ENCODE data around the gene GPC5.
"Not testable (repeated sequence)": the region's sequence is repeated elsewhere in the genome, so short reads cannot be mapped to it uniquely, and the experiment has no call there.

GPC5 gene

DNA sequence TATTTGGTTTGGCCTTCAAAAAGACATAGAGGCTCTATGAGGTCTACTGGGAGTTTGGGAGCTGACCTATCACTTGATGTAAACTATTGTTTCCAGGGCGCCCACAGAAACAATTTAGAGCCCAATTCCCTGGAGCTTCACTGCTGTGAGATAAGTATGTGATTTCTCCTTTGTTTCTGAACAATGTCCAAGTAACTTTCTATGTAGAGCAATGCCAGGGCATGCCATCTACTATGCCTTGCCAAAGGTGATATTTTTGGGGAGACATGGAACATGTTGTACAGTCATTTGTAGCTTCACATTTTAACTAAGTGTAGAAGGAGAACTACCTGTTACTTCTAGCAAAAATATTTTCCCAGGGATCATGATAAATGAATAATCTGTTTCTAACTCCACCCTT is 872.6 kb downstream of the GPC5 start:
- no peak for DNase-seq (ENCODE audit: low spot score)

DNA sequence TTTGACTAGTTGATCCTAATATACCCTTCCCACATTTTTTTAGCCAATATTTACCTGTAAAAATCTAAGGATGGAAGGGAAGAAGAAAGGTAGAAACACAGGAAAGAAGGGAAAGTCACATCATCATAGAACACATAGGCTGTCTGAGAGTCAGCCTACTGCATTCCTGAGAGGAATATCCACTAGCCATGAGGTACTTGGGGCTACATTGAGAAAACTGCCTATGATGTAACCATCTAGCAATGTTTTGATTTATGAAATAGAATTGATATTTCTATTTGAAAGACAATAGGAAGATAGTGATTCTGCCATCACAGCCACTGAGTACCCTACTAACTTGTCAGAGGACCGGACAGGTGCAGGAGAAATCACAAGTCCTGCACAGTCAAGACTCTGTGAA is 873.8 kb downstream of the GPC5 start:
- no peak for DNase-seq (ENCODE audit: low spot score)

DNA sequence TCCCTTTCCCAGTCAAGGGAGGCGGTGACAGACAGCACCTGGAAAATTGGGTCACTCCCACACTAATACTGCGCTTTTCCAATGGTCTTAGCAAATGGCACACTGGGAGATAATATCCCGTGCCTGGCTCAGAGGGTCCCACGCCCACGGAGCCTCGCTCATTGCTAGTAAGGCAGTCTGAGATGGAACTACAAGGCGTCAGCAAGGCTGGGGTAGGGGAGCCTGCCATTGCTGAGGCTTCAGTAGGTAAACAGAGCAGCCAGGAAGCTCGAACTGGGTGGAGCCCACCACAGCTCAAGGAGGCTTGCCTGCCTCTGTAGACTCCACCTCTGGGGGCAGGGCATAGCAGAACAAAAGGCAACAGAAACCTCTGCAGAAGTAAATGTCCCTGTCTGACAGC is 882.6 kb downstream of the GPC5 start:
- DNase-seq (ENCODE audit: low spot score): not testable (repeated sequence)

DNA sequence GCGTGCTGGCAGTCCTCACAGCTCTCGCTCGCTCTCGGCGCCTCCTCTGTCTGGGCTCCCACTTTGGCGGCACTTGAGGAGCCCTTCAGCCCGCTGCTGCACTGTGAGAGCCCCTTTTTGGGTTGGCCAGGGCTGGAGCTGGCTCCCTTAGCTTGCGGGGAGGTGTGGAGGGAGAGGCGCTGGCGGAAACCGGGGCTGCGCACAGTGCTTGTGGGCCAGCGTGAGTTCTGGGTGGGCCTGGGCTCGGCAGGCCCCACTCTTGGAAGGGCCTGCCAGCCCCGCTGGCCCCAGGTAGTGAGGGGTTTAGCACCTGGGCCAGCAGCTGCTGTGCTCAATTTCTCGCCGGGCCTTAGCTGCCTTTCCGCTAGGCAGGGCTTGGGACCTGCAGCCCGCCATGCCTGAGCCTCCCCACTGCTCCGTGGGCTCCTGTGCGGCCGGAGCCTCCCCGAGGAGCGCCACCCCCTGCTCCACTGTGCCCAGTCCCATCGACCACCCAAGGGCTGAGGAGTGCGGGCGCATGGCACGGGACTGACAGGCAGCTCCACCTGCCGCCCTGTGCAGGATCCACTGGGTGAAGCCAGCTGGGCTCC is 892.4 kb downstream of the GPC5 start:
- not testable (repeated sequence) for DNase-seq (ENCODE audit: low spot score)

DNA sequence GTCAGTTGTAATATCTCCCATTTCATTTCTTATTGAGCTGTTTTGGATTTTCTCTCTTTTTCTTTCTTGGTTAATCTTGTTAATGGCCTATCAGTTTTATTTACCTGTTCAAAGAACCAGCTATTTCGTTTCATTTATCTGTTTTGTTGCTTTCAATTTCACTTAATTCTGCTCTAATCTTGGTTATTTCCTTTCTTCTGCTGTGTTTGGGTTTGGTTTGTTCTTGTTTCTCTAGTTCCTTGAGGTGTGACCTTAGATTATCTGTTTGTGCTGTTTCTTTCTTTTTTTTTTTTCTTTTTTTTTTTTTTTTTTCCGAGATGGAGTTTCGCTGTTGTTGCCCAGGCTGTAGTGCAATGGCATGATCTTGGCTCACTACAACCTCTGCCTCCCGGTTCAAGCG is 896.1 kb downstream of the GPC5 start:
- not testable (repeated sequence) for DNase-seq (ENCODE audit: low spot score)

DNA sequence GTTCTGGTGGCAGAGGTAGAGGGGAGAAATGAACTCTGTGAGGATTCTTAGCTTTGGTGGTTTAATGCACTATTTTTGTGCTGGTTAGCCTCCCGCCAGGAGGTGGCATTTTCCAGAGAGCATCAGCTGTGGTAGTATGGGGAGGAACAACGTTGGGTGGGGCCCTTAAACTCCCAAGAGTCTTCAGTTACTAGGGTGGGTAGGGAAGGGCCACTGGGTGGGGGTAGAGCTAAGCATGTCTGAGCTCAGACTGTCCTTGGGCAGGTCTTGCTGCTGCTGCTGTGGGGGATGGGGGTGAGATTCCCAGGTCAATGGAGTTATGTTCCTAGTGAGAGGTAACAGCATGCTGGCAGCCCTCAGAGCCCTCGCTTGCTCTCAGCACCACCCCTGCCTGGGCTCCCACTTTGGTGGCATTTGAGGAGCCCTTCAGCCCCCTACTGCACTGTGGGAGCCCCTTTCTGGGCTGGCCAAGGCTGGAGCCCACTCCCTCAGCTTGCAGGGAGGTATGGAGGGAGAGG is 897.8 kb downstream of the GPC5 start:
- not testable (repeated sequence) for DNase-seq (ENCODE audit: low spot score)

DNA sequence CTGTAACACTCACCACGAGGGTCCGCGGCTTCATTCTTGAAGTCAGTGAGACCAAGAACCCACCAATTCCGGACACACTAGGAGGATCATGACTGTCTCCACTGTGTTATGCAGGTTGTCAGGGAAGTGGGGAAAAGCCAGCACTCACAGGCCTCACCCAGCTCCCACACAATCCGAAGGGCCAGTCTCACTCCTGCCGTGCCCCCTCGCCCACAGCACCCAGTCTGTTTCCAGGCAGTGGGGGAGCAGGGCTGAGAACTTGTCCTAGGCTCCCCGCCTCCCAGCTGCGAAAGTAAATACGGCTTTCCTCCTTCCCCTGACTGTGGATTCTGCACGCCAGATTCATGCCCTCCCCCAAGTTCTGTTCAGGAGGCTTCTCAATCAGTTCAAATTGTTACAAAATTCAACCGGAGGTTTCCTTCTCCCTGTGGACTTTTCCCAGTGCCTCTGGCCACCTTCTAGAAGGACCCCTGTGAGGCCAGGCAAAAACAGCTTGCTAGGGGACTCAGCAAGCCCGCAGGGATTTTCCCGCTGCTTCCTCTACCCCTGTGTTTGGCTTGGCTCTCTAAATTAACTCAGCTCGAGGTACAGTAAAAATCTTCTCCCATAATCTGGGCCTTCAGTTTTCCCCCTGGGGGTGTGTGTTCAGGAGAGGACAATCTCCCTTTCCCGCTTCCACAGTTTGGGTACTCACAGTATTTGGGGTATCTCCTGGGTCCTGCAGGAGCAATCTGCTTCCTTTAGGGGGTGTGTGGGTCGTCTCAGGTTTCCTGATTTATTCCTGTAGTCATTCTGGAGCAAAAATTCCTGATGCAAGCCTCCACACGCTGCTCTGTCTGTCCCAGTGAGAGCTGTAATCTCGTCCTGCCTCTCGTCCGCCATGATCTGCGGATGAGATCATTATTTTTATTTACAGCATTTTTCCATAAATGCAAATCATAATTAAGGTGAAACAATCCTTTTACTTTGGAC is 899.8 kb downstream of the GPC5 start:
- no peak for DNase-seq (ENCODE audit: low spot score)

DNA sequence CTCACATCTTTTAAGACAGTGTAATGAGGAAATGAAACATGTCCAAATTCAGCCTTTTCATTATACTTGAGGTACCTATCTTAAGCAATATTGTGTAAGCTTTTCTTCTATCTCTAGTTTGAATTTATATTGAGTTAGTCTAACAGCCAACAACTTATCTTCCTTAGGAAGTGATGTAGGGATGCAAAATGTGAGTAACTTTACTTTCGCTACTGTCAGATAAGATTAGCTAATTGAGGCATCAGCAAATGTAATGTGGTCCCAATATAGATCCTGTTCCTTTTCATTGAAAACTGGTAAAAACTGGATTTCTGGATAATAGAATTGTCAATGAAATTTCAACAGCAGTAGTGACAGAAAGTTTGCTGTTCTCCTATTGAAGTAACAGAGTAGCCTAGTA is 902.2 kb downstream of the GPC5 start:
- DNase-seq (ENCODE audit: low spot score): no peak

DNA sequence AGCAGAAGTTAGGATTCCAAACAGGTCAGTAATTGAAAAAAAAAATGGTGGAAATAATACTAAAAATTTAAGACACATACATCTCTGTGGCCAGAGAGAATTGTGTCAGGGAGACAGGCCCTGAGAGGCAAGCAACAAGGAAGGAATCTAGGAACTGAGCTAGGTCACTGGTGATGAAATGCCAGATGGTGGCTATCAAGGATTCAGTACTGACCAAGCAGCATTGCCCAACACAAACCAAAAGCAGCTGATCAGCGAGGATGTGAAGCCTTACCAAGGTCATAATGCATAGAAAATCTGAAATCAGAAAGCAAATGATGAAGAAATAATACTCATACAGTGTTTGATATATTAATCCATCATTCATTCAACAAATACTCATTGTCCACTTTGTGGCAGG is 905.0 kb downstream of the GPC5 start:
- DNase-seq (ENCODE audit: low spot score): no peak

DNA sequence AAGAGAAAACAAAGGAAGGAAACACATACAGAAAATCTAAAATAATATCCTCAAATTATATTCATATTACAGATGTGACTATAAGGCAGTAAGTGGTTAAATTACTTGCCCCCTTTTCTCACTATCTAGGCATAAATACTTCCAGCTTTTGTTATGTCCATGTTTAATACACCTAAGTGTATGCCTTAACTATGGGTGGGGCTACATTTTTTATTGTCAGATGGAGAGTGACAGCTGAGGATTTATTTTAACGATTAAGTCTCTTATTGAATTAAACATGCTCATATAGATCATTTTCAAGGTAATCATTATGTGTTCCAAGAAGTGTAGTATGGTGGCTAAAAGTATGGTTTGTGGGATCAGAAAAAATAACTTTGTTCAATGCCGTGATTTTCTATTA is 909.3 kb downstream of the GPC5 start:
- DNase-seq (ENCODE audit: low spot score): no peak

DNA sequence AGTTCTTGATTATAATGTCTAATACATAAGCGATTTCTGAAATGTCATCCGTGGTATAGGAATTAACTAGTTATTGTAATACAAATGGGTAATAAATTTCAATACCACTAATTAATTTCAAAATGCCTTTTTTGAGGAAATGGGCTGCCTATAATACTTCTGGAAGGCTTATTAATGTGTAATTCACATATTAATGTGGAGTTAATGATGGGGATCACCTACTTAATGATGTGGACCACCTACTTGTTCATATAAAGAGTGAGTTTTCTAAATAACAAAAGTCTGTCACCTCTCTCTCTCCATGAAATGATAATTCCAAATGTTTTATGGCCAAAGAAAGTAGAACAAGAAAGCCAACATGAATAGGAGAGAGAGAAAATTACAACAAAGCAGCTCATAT is 914.4 kb downstream of the GPC5 start:
- DNase-seq (ENCODE audit: low spot score): no peak

DNA sequence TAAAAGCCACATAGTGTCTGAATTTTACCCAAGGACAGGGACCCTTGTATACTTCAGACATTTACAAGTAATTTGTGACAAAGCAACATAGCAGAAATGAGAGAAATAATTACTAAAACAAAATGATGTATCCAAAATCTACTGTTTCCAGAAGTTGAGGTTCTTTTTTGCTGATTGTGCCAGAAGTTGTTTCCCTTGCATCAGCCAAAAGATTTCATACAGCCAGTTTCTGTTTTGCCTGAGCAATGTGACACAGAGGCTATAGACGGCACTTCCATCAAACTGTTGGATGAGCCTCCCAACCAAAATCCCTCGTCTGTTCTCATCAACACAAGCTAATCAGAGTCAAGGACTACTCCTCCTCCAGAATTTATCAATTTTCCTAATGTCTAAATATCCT is 915.0 kb downstream of the GPC5 start:
- no peak for DNase-seq (ENCODE audit: low spot score)

DNA sequence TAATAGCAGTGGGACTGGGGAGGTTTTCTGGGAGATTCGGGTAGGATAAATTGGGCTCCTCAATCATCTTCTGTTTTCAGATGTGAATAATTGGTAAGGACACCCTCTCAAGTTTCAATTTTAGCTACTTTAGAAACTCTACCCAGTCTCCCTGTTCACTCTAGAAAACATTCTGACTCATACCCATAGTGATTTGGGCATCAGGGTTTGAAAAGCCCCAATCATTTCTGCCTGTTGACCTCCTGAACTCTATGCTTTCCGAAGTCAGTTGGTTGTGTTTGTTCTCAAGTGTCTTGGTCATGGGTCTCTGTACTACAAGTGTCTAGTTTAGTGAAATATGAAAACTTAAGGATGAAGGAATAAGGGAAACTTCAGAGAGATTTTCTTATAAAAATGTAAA is 916.8 kb downstream of the GPC5 start:
- no peak for DNase-seq (ENCODE audit: low spot score)

DNA sequence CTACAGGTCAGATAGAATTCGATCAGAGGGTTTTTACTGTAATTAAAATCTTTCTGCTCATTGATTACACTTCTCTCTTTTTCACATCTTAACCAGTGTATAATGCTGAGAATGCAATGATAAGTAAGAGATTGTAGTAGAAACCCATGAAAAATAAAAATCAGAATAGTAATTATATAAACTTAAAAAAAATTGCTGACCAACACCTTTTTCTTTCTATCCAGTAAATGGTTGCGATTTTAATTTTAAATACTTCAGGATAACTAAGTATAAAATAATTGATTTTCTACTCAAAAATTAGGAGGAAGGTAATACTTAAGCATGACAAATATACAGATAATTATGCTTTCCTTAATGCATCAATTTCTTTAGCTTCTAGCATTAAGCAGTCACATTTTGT is 917.6 kb downstream of the GPC5 start:
- DNase-seq (ENCODE audit: low spot score): no peak

DNA sequence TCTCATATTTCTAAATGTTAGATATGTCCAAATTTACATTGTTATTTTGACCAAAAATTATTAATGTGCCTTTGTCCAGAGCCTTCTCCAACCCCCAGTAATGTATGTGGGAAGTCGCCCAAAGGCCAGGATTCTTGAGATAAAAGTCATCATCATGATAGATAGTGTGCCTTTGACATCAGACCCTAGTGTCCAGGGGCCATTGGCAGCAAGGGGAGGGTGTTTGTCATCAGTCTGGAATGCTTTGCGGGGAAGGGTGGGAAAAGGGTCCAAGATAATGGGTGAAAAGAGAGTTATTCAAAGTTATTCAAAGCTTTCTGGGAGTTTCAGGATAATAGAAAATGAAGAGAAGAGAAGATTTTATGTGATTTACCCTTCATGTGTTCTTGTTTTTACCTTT is 918.6 kb downstream of the GPC5 start:
- no peak for DNase-seq (ENCODE audit: low spot score)

DNA sequence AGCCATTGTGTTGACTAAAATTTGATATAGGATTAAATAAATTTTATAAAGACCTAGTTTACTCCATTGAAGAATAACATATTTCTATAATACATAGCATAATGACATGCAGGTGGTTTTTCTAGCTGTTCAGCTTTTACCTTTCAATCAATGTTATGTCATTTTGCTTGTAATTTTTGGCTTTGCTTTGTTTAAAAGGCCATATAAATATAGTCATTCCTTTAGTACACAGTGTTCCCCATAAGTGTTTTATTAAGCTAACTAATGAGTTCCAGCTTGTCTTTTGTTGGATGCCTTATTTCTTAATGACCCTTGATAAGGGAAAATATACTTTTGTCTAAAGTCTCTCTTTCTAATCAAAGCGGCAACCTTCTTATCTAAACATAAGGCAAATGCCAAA is 921.9 kb downstream of the GPC5 start:
- no peak for DNase-seq (ENCODE audit: low spot score)

DNA sequence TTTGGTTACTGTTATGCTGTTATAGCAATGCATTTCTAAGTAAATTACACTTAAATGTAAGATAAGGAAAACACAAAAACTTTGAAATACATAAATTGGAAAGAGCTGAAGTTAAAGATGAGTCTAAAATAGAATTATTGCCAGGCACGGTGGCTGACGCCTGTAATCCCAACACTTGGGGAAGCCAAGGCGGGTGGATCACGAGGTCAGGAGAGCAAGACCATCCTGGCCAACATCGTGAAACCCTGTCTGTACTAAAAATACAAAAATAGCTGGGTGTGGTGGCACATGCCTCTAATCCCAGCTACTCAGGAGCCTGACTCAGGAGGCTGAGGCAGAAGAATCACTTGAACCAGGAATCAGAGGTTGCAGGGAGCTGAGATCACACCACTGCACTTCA is 922.8 kb downstream of the GPC5 start:
- DNase-seq (ENCODE audit: low spot score): no peak

DNA sequence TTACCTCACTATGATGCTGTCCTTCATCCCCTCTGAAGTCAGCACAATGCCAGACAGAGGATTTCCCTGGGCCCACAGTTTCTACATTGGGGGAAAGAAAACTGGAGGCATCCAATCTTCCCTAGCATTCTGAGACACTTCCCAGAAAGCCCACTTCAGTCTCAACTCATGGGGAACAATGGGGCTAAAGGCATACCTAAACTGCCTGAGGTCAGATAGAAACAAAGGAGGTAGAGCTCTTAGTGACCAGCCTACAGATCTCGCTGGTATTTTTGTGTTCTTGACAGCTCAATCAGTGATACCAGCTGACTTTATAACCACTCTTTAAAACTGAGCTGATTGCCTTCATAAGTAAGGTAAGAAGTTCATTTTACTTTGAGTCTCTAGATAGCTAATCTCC is 947.2 kb downstream of the GPC5 start:
- DNase-seq (ENCODE audit: low spot score): no peak

DNA sequence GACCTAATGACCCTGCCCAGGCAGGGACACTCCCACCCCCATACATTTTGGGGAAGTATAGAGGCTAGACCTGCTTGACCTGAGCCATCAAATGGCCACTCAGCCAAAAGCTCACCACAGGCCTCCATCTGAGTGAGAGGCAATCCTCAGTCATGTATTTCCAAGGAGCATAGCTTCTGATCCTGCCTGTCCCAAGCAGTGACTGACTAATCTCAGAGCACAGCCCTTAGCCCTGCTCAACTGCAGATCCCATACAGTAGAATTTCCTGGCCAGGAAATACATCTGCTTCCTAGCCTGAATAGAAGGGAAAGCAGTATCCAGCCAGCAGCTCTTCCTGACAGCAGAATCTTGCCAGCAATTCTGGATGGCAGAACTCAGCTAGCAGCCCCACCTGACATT is 947.6 kb downstream of the GPC5 start:
- DNase-seq (ENCODE audit: low spot score): peak; percentile 63

DNA sequence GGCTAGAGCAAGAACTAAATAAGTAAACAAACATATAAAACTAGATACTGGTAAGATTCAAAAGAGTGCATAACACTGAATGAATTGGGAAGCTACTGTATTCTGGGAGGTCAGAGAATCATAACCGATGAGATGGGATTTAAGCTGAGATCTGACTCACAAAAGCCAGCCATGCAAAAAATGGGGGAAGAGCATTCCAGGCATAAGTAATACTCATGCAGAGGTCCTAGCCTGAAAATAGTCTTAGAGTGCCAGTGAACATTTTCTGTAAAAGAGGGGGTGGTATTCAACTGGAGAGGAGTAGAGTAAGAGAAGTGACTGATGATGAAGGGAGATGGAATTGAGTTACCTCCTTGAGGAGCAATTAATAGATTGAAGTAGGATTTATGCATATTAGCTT is 956.2 kb downstream of the GPC5 start:
- no peak for DNase-seq (ENCODE audit: low spot score)

DNA sequence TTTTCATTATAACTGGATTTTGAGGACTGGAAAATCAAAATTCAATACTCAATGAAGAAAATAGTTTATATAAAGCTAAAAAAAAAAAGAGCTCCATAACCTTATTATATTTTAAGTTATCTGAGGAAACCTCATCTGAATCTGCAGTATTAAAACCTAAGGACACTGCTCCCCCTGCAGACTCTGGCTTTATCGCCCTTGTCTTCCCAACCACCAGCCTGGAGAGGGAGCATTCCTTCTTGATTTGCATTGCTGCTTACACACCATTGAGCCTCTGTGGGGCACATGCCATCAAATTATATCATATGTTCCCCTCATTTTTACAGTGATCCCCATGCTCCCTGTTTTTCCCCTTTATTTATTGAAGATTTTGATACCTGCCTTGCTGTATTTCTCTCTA is 956.8 kb downstream of the GPC5 start:
- DNase-seq (ENCODE audit: low spot score): no peak

DNA sequence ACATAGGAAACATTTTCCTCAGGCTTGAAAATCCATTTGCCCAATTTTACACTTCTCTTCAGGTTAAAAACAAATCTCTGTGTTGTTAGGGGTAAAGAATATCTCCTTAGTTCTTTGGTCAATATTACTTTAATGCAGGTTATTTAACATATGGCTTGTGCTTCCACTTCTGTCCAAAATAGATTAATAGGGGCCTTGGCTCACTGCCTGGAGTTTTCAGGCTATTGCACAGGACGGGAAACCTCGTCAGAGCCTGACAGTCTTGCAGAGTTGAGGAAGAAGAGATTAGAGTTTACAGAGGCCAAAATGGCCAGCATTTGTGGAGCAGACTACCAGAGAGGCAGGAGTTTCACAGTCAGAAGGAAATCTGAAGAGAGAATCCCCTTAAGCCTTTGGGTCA is 964.3 kb downstream of the GPC5 start:
- DNase-seq (ENCODE audit: low spot score): no peak

DNA sequence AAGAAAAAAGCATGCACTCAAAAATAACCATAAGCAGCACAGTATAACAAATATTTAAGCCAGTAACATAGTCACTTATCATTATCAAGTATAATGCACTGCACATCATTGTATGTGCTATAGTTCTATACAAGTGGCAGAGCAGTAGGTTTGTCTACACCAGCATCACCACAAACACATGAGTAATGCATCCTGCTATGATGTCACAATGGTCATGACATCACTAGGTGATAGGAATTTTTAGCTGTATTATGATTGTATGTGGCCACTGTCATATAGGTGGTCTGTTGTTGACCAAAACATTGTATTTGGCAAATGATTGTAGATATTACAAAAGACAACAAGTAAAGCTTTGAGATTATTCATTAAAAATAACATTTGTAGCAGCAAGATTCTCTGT is 967.5 kb downstream of the GPC5 start:
- DNase-seq (ENCODE audit: low spot score): no peak

DNA sequence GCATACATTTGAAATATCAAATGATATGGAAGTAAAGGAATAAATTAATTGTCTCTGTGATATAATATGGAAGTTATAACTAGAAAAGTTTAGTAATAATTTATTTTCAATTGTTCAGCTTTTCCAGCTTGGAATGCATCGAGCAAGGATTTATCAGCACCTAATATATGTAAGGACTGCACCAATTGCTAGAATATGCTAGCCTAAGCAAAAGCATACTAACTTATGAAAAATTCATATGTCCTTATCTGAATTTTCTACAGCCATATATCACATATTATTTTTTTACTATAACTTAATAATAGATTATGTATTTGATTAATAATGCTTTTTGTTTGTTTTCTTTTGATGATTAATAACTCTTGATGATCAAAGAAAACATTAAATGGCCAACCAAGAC is 979.0 kb downstream of the GPC5 start:
- DNase-seq (ENCODE audit: low spot score): no peak

Data from kidney capillary endothelial cell (primary cell).